NCI-H748 treated with DMSO at 0.1 percent for 48 hours (cell line): ENCODE results near the gene DDOST.
"Not testable (repeated sequence)": the region's sequence is repeated elsewhere in the genome, so short reads cannot be mapped to it uniquely, and the experiment has no call there.

Experiments used
- DNase-seq: peaks from one replicate; lab custom pipeline; 2025; lab: John Stamatoyannopoulos, UW

Gene DDOST

DNA sequence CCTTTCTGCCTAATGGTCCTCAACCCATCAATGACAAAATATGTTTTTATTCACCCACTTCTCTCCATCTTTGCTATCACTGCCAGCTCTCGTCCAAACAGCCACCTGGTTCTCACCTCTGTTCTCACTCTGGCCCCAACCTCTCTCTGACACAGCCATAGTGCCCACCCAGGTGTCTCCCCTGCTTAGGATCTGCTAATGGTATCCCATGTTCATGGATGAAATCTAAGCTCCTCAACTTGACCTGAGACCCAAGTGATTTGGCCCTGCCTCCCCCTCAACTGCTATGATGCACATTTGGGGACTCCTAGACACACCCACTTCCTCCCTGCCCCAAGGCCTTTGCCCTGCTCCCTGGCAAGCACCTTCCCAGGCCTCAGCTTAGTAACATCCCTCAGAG, 30.7 kb upstream of the DDOST start:
- no peak for DNase-seq

DNA sequence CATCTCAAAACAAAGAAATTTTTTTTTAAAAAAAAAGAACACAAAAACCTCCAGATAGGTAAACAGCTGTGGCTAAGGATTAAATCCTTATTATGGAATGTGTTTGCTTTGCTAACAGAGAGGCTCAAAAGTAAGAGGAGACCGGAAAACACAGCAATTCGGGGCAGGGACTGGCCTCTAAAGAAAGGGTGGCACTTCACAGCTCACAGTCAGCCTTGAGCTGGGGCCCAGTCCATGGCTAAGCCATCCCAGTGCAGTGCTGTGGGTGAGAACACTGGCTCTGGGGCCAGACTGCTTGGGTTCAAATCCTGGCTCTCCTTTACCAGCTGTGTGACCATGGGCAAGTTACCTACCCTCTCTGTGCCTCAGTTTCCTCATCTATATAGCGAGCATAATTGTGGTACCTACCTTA, 28.5 kb upstream of the DDOST start:
- DNase-seq = no peak

DNA sequence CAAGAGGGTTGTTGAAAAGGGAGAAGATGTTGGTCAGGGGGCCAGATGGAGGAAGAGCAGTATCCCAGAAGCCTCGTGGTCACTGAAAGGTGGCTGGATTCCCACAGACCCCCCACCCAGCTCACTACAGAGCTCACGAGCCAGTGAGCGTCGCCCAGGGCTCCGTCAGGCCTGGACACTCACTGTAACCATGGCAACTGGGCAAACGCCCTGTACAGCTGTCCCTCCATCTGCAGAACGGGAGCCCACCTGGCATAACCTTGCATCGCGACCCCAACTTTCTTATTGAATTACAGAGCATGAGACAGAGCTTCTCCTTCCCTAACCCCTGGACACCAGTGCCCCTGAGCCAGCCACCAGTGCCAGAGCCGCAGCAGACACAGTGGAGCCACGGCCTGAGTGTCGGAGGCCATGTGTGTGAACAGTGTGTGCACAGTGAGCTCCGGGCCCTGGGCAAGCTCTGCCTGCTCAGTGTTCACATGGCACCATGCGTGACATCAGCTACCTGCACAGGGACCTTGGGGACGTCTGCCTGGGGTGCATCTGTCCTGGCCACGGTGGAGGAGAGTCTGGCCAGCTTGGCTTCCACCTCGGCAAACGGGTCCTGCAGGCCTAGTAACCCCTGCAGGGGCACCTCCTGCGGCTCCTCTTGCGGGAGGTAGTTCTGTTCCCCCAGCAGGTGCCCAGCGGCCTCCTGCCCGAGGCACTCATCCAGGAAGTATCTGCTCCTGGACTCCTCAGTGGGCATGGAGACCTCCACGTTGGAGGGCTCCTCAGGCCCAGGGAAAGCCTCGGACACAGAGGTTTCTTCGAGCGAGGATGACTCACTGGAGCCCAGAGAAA, 25.9 kb upstream of the DDOST start:
- no peak for DNase-seq

- no peak for DNase-seq
Observed at GRCh38 chr1:20685741-20686140, 24.6 kb upstream of the DDOST start.

GRCh38 chr1:20685099-20685662, 24.0 kb upstream of the DDOST start:
- no peak for DNase-seq

GRCh38 chr1:20684651-20685050, 23.5 kb upstream of the DDOST start:
- DNase-seq = no peak

- DNase-seq = no peak
Observed at GRCh38 chr1:20684050-20684620, 23.0 kb upstream of the DDOST start.

DNA sequence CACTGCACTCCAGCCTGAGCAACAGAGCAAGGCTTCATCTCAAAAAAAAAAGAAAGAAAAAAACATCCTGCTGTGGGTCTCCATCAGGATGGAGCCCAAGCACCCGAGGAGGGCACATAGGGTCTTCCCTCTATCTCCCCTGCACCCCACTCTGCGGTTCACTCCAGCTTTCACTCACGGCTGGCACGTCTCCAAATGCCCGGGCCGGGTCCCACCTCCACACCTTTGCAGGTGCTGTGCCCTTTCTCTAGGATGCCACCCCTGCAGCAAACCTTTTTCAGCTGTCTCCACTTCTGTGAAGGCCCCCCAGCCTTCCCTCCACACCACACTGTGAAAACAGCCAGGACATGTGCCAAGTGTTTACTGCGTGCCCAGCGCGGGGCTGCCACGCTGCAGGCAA, 22.4 kb upstream of the DDOST start:
- no peak for DNase-seq

DNA sequence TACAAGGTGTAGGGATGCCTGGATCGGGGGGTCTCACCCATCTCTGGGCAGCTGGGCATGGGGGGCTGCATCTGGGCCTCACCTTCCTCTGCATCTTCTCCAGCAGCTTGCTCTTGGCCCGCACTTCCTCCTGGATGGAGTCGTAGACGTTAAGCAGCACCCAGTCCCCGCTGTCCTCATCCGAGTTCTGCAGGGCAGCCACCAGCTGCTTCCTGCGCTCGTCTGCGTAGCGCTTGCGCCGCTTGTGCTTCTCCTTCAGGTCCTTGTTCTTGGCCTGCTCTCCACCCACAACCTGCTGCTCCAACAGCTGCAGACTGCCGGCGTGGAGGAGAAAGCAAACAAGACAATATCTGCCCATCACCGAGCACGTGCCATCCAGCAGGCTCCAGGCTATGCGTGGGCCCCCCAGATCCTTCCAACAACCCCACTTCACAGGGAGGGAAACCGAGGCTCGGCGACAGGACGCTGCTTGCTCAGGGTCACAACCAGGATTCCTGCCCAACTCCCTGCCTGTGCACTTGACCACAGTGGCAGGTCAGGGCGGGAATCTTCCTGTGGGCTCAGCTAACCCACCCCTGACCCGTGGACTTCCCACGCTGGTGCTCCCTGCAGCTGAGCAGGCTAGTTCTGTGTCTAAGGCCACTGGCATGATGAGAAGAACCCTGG, 21.5 kb upstream of the DDOST start:
- no peak for DNase-seq

DNA sequence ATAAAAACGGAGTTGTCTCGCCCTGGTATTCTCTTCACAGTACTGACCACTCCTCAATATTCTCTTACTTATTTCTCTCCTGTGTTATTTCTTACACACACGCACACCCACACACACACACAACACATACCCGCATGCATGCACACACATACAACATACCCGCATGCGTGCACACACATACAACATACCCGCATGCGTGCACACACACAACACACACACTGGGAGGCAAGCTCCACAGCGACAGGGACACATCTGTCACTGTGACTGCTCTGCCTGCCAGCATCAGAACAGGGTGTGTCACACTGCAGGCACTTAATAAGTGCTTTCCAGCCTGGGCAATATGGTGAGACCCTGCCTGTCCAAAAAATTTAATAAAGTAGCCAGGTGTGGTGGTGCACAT, 20.8 kb upstream of the DDOST start:
- no peak for DNase-seq

- DNase-seq = no peak
Observed at GRCh38 chr1:20680269-20680668, 19.1 kb upstream of the DDOST start.

- no peak for DNase-seq
Observed at GRCh38 chr1:20678599-20678998, 17.4 kb upstream of the DDOST start.

GRCh38 chr1:20673626-20674025, 12.5 kb upstream of the DDOST start:
- DNase-seq = not testable (repeated sequence)

DNA sequence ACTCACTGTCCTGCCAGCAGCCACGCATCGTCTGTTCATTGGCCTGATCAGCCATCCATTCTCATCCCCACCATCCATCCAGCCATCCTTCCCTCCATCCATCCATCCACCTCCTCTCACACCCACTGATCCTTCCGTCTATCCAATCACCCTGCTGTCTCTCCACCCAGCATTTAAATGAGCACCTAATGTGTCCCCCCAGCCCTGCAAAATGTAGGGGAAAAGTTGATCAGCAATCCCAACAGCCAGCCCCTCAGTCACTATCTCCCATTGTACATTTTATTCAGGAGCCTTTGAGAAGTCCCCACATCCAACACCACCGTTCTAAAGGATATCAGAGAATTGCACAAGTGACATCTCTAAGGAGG, 11.1 kb upstream of the DDOST start:
- DNase-seq = no peak

- no peak for DNase-seq
Observed at GRCh38 chr1:20670936-20671335, 9.8 kb upstream of the DDOST start.

GRCh38 chr1:20668581-20668980, 7.4 kb upstream of the DDOST start:
- no peak for DNase-seq

DNA sequence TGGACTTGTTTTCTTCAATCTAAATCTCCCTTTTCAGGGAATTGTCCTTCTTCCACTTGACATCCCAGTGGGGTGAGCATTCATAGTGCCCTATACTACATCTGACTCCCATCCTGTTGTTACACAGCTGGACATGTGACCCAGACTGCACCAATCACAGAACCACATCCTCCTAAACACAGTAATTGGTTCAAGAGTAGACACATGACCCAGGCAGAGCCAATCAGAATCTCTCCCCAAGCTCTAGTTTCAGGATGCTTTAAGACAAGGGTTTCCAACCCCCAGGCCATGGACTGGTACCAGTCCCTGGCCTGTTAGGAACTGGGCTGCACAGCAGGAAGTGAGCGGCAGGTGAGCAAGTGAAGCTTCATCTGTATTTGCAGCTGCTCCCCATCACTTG, 5.6 kb upstream of the DDOST start:
- DNase-seq = no peak

GRCh38 chr1:20666146-20666545, 5.0 kb upstream of the DDOST start:
- DNase-seq = no peak

DNA sequence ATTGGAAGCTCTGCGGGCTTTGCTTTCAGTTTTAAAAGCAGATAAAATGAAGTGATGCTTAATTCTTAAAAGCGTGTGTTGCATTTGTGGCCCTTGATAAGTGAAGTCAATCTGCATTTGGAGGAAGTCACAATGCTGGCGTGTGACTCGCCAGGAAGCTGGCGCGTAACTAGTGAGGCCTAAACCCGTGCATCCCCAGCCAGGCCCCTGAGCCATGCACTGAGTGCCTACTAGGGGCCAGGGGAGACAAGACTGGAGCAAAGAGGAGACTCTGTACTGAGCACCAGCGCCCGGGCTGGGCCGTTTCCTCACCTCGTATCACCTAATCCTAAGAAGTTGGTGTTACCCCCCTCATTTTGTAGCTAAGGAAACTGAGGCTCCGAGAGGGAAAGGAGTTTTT, 4.6 kb upstream of the DDOST start:
- DNase-seq = no peak

- DNase-seq = no peak
Observed at GRCh38 chr1:20663969-20664715, 3.0 kb upstream of the DDOST start.

DNA sequence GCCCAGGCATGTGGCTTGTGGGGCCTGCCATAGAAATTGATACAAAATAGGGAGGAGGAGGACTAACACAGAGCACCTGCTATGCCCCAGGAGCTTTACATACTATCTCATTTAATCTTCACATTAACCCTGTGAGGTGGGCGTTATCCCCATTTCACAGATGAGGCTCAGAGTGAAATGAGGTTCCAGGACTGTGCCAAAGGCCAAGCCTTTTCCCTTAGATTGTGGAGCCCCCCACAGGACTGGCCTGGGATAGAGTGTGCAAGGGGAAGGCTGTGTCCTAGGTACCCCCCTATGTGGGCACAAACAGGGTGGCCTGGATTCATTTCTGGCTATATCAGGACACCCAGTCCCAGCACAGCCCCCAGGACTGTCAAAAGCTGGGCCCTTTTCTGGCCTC, 2.2 kb upstream of the DDOST start:
- no peak for DNase-seq

GRCh38 chr1:20662110-20662475, 924 bp upstream of the DDOST start:
- DNase-seq = no peak

DNA sequence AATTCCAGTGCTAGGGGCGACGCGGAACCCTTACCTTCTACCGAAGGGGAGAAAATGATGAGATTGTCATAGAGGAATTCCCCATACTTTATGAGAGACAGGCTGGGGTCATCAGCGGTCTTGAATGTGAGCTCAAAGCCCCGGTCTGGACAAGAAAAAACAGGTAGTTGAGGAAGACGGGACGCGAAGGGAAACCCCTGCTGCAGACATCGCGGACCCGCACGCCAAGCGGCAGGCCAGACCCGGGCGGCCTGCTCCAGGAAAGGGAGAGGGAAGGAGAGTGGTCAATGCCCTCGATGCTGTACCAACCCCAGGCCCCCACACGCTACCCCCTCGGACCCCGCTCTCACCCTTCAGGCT, 342 bp downstream of the DDOST start:
- no peak for DNase-seq
